H1 (cell line): ENCODE measurements around the gene CHRM1. TPM values are rescaled to one million over a fixed set of nuclear protein-coding genes. Genes with fewer than 3 reads are reported as not detected.

Experiments used
- CTCF ChIA-PET: fragments of 300-600 bp; sonication (Branson Sonifier 250); formaldehyde crosslinking; loops from one replicate; lab custom pipeline; 2021; ENCODE audit not compliant: partially characterized antibody; lab: Charles Lee
- POLR2A ChIA-PET: fragments of 300-600 bp; sonication (Branson Sonifier 250); formaldehyde crosslinking; loops from one replicate; lab custom pipeline; 2021; ENCODE audit warnings: inconsistent platforms; ENCODE audit not compliant: partially characterized antibody; lab: Charles Lee
- DNase-seq, 2 experiments: peaks; one replicate each; pipeline versions ENCODE4 v3.0.0 to v3.0.0-alpha.2; 2010 to 2022; ENCODE audit warnings: low spot score in 2 of 2, low read depth in 1 of 2, mixed read lengths in 1 of 2
- FAIRE-seq: peaks from 2 replicates; lab custom pipeline; 2011; peaks lifted over from hg19 to GRCh38; lab: Jason Lieb, UNC
- H2AFZ ChIP-seq: 2 replicates; pipeline ENCODE4 v1.8.1; 2012; ENCODE audit warnings: low read length, inconsistent platforms
- H2AK5ac ChIP-seq: 2 replicates; pipeline ENCODE4 v1.6.1; 2013; ENCODE audit warnings: low read depth, low read length
- H2BK120ac ChIP-seq: replicated peaks from 2 replicates; pipeline ENCODE3; 2013; ENCODE audit warnings: low read depth, low read length, inconsistent platforms
- H2BK12ac ChIP-seq: 2 replicates; pipeline ENCODE4 v1.6.1; 2013; ENCODE audit warnings: low read depth, low read length
- H2BK15ac ChIP-seq: 2 replicates; pipeline ENCODE4 v1.6.1; 2013; ENCODE audit warnings: low read length
- H2BK20ac ChIP-seq: 2 replicates; pipeline ENCODE4 v1.6.1; 2013; ENCODE audit warnings: low read length
- H2BK5ac ChIP-seq: 2 replicates; pipeline ENCODE4 v1.6.1; 2013; ENCODE audit warnings: low read depth, low read length
- H3K14ac ChIP-seq: 2 replicates; pipeline ENCODE4 v1.6.1; 2013; ENCODE audit warnings: inconsistent platforms; ENCODE audit not compliant: insufficient read length
- H3K18ac ChIP-seq: 2 replicates; pipeline ENCODE4 v1.6.1; 2013; ENCODE audit warnings: low read length; ENCODE audit errors: extremely low read depth
- H3K23ac ChIP-seq: 2 replicates; pipeline ENCODE4 v1.6.1; 2013; ENCODE audit warnings: inconsistent platforms; ENCODE audit not compliant: insufficient read length
- H3K23me2 ChIP-seq: 2 replicates; pipeline ENCODE4 v1.6.1; 2013; ENCODE audit warnings: low read depth, low read length
- H3K27ac ChIP-seq: 2 replicates; pipeline ENCODE4 v1.6.1; 2011; ENCODE audit warnings: low read depth, low read length, inconsistent platforms
- H3K27me3 ChIP-seq, 4 experiments: replicated peaks in 1 of 4; 1 replicate in 1 of 4; 2 replicates in 3 of 4; pipeline versions ENCODE4 v1.6.1 to v1.8.1; 2011 to 2013; ENCODE audit warnings: low read length in 3 of 4, mild to moderate bottlenecking in 3 of 4, inconsistent platforms in 2 of 4, mixed read lengths in 2 of 4, moderate library complexity in 1 of 4; ENCODE audit not compliant: control insufficient read depth in 3 of 4, insufficient read depth in 3 of 4; ENCODE audit errors: extremely low read depth in 1 of 4
- H3K36me3 ChIP-seq, 4 experiments: 2 replicates each; pipeline versions ENCODE4 v1.6.1 to v1.8.1; 2011 to 2013; ENCODE audit warnings: mild to moderate bottlenecking in 4 of 4, low read length in 3 of 4, moderate library complexity in 2 of 4, control low read depth in 1 of 4, inconsistent platforms in 1 of 4; ENCODE audit not compliant: insufficient read depth in 4 of 4, control insufficient read depth in 2 of 4
- H3K4ac ChIP-seq: replicated peaks from 2 replicates; pipeline ENCODE3; 2013; ENCODE audit warnings: low read length, low read depth, mixed read lengths, inconsistent platforms; ENCODE audit not compliant: insufficient read length
- H3K4me1 ChIP-seq, 4 experiments: replicated peaks in 1 of 4; 1 replicate in 1 of 4; 2 replicates in 3 of 4; pipeline versions ENCODE4 v1.6.1 to v1.8.1; 2011 to 2013; ENCODE audit warnings: low read length in 3 of 4, inconsistent platforms in 2 of 4, mixed read lengths in 1 of 4; ENCODE audit not compliant: insufficient read depth in 4 of 4, control insufficient read depth in 3 of 4
- H3K4me2 ChIP-seq, 2 experiments: 2 replicates each; pipeline versions ENCODE4 v1.6.1 to v1.8.1; 2011 to 2013; ENCODE audit warnings: low read depth in 2 of 2, low read length in 2 of 2, control low read depth in 1 of 2, inconsistent platforms in 1 of 2, mild to moderate bottlenecking in 1 of 2; ENCODE audit not compliant: insufficient read depth in 1 of 2
- H3K4me3 ChIP-seq, 4 experiments: fragments of 200-600, 300-600 bp in 1 of 4; sonication (generic), shearing (Covaris generic), sonication (Bioruptor Twin) in 1 of 4; 2 replicates each; pipeline versions ENCODE4 v1.5.1 to v1.8.1; 2011 to 2016; ENCODE audit warnings: low read length in 4 of 4, low read depth in 3 of 4, control low read depth in 2 of 4, inconsistent platforms in 2 of 4, mild to moderate bottlenecking in 2 of 4, mixed read lengths in 1 of 4, moderate library complexity in 1 of 4; ENCODE audit not compliant: insufficient read depth in 2 of 4; ENCODE audit errors: extremely low read depth in 1 of 4
- H3K56ac ChIP-seq: replicated peaks from 2 replicates; pipeline ENCODE3; 2013; ENCODE audit warnings: low read depth, mild to moderate bottlenecking, mixed read lengths, low read length, inconsistent platforms; ENCODE audit not compliant: insufficient read length
- H3K79me1 ChIP-seq: 2 replicates; pipeline ENCODE4 v1.6.1; 2013; ENCODE audit warnings: low read depth, low read length, control low read depth
- H3K79me2 ChIP-seq, 2 experiments: 2 replicates each; pipeline versions ENCODE4 v1.6.1 to v1.8.1; 2012 to 2013; ENCODE audit warnings: low read length in 2 of 2, mild to moderate bottlenecking in 2 of 2, inconsistent platforms in 1 of 2; ENCODE audit not compliant: insufficient read depth in 2 of 2, control insufficient read depth in 1 of 2
- H3K9ac ChIP-seq, 4 experiments: replicated peaks in 1 of 4; 1 replicate in 1 of 4; 2 replicates in 3 of 4; pipeline versions ENCODE4 v1.6.1 to v1.8.1; 2011 to 2013; ENCODE audit warnings: low read depth in 3 of 4, low read length in 3 of 4, control low read depth in 2 of 4, mild to moderate bottlenecking in 2 of 4, moderate library complexity in 2 of 4, inconsistent platforms in 1 of 4; ENCODE audit errors: extremely low read depth in 1 of 4
- H3K9me3 ChIP-seq, 2 experiments: 2 replicates each; pipeline versions ENCODE4 v1.6.1 to v1.8.1; 2012 to 2013; ENCODE audit warnings: mild to moderate bottlenecking in 2 of 2, moderate library complexity in 2 of 2, control low read depth in 1 of 2, inconsistent platforms in 1 of 2, low read depth in 1 of 2, low read length in 1 of 2, mixed read lengths in 1 of 2; ENCODE audit not compliant: insufficient read depth in 2 of 2
- H4K20me1 ChIP-seq, 2 experiments: replicated peaks in 1 of 2; 2 replicates each; pipeline versions ENCODE3 to v1.8.1; 2011 to 2013; ENCODE audit warnings: inconsistent platforms in 2 of 2, low read length in 2 of 2, mild to moderate bottlenecking in 1 of 2; ENCODE audit not compliant: insufficient read depth in 2 of 2, control insufficient read depth in 1 of 2
- H4K5ac ChIP-seq: 2 replicates; pipeline ENCODE4 v1.6.1; 2013; ENCODE audit warnings: low read length, low read depth, mixed read lengths, inconsistent platforms; ENCODE audit not compliant: insufficient read length
- H4K8ac ChIP-seq: 2 replicates; pipeline ENCODE4 v1.8.0; 2013; ENCODE audit warnings: mild to moderate bottlenecking, moderate library complexity, low read length, inconsistent platforms; ENCODE audit not compliant: insufficient read depth; ENCODE audit errors: extremely low read depth
- H4K91ac ChIP-seq: replicated peaks from 2 replicates; pipeline ENCODE3; 2013; ENCODE audit warnings: low read length, mixed read lengths, inconsistent platforms; ENCODE audit not compliant: insufficient read length
- ATF2 ChIP-seq: IDR thresholded peaks from 2 replicates; pipeline ENCODE4 v1.6.1; 2012; ENCODE audit warnings: low read length, inconsistent platforms
- CREB1 ChIP-seq: IDR thresholded peaks from 2 replicates; pipeline ENCODE4 v1.6.1; 2012; ENCODE audit warnings: inconsistent platforms
- RBBP5 ChIP-seq: IDR thresholded peaks from 2 replicates; pipeline ENCODE4 v1.7.1; 2012; ENCODE audit warnings: low read depth, mild to moderate bottlenecking, inconsistent platforms, low read length, moderate library complexity, borderline replicate concordance
- SP2 ChIP-seq: IDR thresholded peaks from 2 replicates; pipeline ENCODE4 v1.6.1; 2012; ENCODE audit warnings: mild to moderate bottlenecking, low read length, inconsistent platforms
- polyA plus RNA-seq, 7 experiments: library from polyadenylated mRNA; depleted of rRNA in 3 of 7; stranded (reverse) in 5 of 7; unstranded in 2 of 7; fragments of >200 nt in 5 of 7; fragments of 200-250 nt in 2 of 7; gene quantifications; 1 replicate in 5 of 7; 2 replicates in 1 of 7; 4 replicates in 1 of 7; pipeline versions ENCODE4 v1.2.1 to v1.2.3, GENCODE V29; 2011 to 2013; ENCODE audit warnings: missing spikeins in 2 of 7, mixed read lengths in 2 of 7
- total RNA-seq: library from RNA; stranded (reverse); fragmentation: NEBNext Ultra II Directional; extraction: Animal tissue kit (Norgen Biotek cat#: 25700); gene quantifications from 2 replicates; pipeline ENCODE4 v1.2.1, GENCODE V29; 2021
- TF ChIP-seq, protein P1 (sequence below): IDR thresholded peaks from 2 replicates; pipeline ENCODE4 v1.6.1; 2011; ENCODE audit warnings: low read length, improper control_type of control experiment

CHRM1 gene
- total and polyA plus RNA-seq, 2 of the 8 experiments (the other 6 are each of a cell fraction or from before 2014, with no cell fraction given) = 0.08 TPM; not detected in 1

- CTCF ChIA-PET = interaction anchor here (1.3 to 3.4 kb wide), 2 partner anchors 9 to 26 kb away, joined by 6 to 25 read pairs; no protein-coding TSS in a partner anchor
- DNase-seq = no peak
Measured at GRCh38 chr11:62898027-62898426, 23.1 kb downstream of the CHRM1 start.

More at GRCh38 chr11:62898027-62898426, 23.1 kb downstream of the CHRM1 start:
- no peak overlapping the region for H3K4me2 ChIP-seq
- TF ChIP-seq, protein P1, sequence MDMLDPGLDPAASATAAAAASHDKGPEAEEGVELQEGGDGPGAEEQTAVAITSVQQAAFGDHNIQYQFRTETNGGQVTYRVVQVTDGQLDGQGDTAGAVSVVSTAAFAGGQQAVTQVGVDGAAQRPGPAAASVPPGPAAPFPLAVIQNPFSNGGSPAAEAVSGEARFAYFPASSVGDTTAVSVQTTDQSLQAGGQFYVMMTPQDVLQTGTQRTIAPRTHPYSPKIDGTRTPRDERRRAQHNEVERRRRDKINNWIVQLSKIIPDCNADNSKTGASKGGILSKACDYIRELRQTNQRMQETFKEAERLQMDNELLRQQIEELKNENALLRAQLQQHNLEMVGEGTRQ = no peak
- TF ChIP-seq ATF2 (no peak), SP2 (no peak), RBBP5 (no peak), CREB1 (no peak)
- TF ChIP-seq, all 59 proteins: peak for 0
- H3K56ac ChIP-seq = no peak overlapping the region
- no peaks in the 10 kb centered on the region for H4K20me1 ChIP-seq
- FAIRE-seq = no peak
- no peaks in the 10 kb centered on the region for H3K36me3 ChIP-seq
- H2BK15ac ChIP-seq = no peak overlapping the region
- POLR2A ChIA-PET = interaction anchor here (1.1 to 57.8 kb wide), 3 partner anchors 21 to 83 kb away, joined by 3 to 2104 read pairs (median 1185); partner anchors contain the start of genes SLC3A2 and WDR74
- no peak overlapping the region for H2BK5ac ChIP-seq
- H3K4ac ChIP-seq = no peak overlapping the region
- H4K5ac ChIP-seq = no peak overlapping the region
- H3K79me2 ChIP-seq = no peaks in the 10 kb centered on the region
- no peak overlapping the region for H2BK20ac ChIP-seq
- H2BK12ac ChIP-seq = peak overlapping the region; percentile 13; the same call in 1 of the 2 replicates
- peaks cover 0 to 4% (median 3%) of the 10 kb centered on the region in 4 experiments; a peak in 2 of 7 replicates for H3K4me1 ChIP-seq
- H4K91ac ChIP-seq = no peak overlapping the region
- no peak overlapping the region for H2AFZ ChIP-seq
- H3K27ac ChIP-seq = no peak overlapping the region
- H2AK5ac ChIP-seq = no peak overlapping the region
- H3K14ac ChIP-seq = no peak overlapping the region
- no peak overlapping the region for H3K4me3 ChIP-seq
- H3K23ac ChIP-seq = no peak overlapping the region
- no peaks in the 10 kb centered on the region for H3K9me3 ChIP-seq
- H3K23me2 ChIP-seq = no peaks in the 10 kb centered on the region
- no peak overlapping the region for H3K18ac ChIP-seq
- H4K8ac ChIP-seq = no peak overlapping the region
- no peaks in the 10 kb centered on the region for H3K79me1 ChIP-seq
- H3K27me3 ChIP-seq = no peaks in the 10 kb centered on the region
- H3K9ac ChIP-seq = no peak overlapping the region
- no peak overlapping the region for H2BK120ac ChIP-seq
